Colonic mucosa (tissue), 4 donors: ENCODE data around the gene SLC39A10. TPM values are rescaled to one million over a fixed set of nuclear protein-coding genes. Genes with fewer than 3 reads are reported as not detected.

Experiments
- DNase-seq: peaks from one replicate; pipeline ENCODE4 v3.0.0-alpha.2; 2020
- H3K27ac ChIP-seq: fragments of 200-600 bp; one replicate; pipeline ENCODE4 v1.8.0; 2021
- H3K27me3 ChIP-seq: fragments of 200-600 bp; one replicate; pipeline ENCODE4 v1.8.0; 2021
- H3K36me3 ChIP-seq: fragments of 200-600 bp; one replicate; pipeline ENCODE4 v1.8.0; 2021
- H3K4me1 ChIP-seq: fragments of 200-600 bp; one replicate; pipeline ENCODE4 v1.8.0; 2021; ENCODE audit warnings: mild to moderate bottlenecking
- H3K4me3 ChIP-seq: fragments of 200-600 bp; one replicate; pipeline ENCODE4 v1.8.0; 2021
- H3K9ac ChIP-seq, 2 donors: one replicate each; pipeline ENCODE4 v1.7.0; 2013; ENCODE audit warnings: control low read depth in 2 of 2, low read depth in 2 of 2, low read length in 2 of 2
- H3K9me3 ChIP-seq: fragments of 200-600 bp; one replicate; pipeline ENCODE4 v1.8.0; 2021
- intact Hi-C: fragments of 100-400 bp; cut with DNase I; formaldehyde crosslinking; loops from one replicate; pipeline ENCODE4 v1.14.1; 2022
- total RNA-seq, 2 donors: library from RNA; stranded (reverse); fragmentation: NEBNext Ultra II Directional in 1 of 2; extraction: Animal tissue kit (Norgen Biotek cat#: 25700) in 1 of 2; gene quantifications; one replicate each; pipeline ENCODE4 v1.2.1, GENCODE V29; 2021
- TF ChIP-seq, protein P1 (sequence below): fragments of 200-600 bp; IDR thresholded peaks from one replicate; pipeline ENCODE4 v1.8.0; 2022; ENCODE audit warnings: antibody characterized with exemption, mild to moderate bottlenecking
- donor health status: healthy.
- donor health status: DM: no; HTN: no; CAD: no.
- donor health status: DM: no; HTN: no; CAD: no.

SLC39A10 gene
- total RNA-seq, 2 donors from 2014 or later = 12.8 to 16.5 TPM

DNA sequence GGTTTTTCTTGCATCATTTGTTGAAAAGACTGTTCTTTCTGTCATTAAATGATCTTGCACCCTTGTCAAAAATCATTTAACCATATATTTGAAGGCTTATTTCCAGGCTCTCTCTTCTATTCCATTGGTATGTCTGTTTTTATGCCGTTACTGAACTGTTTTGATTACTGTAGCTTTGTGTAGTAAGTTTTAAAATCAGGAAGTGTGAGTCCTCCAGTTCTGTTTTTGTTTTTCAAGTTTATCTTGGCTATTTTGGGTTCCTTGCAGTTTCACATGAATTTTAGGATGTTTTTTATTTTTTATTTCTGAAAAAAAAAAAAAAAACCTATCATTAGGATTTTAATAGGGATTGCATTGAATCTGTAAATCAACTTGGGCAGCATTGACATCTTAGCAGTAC, 39.0 kb downstream of the SLC39A10 start:
- Histone ChIP-seq H3K9ac (no peak overlapping the region), H3K4me1 (no peaks in the 10 kb centered on the region), H3K36me3 (no peaks in the 10 kb centered on the region), H3K27ac (no peak overlapping the region), H3K27me3 (no peaks in the 10 kb centered on the region), H3K9me3 (peaks cover 2% of the 10 kb centered on the region), H3K4me3 (no peak overlapping the region)
- TF ChIP-seq, protein P1, sequence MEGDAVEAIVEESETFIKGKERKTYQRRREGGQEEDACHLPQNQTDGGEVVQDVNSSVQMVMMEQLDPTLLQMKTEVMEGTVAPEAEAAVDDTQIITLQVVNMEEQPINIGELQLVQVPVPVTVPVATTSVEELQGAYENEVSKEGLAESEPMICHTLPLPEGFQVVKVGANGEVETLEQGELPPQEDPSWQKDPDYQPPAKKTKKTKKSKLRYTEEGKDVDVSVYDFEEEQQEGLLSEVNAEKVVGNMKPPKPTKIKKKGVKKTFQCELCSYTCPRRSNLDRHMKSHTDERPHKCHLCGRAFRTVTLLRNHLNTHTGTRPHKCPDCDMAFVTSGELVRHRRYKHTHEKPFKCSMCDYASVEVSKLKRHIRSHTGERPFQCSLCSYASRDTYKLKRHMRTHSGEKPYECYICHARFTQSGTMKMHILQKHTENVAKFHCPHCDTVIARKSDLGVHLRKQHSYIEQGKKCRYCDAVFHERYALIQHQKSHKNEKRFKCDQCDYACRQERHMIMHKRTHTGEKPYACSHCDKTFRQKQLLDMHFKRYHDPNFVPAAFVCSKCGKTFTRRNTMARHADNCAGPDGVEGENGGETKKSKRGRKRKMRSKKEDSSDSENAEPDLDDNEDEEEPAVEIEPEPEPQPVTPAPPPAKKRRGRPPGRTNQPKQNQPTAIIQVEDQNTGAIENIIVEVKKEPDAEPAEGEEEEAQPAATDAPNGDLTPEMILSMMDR = no peak
- no peak for DNase-seq
- intact Hi-C loops = no loop called here

DNA sequence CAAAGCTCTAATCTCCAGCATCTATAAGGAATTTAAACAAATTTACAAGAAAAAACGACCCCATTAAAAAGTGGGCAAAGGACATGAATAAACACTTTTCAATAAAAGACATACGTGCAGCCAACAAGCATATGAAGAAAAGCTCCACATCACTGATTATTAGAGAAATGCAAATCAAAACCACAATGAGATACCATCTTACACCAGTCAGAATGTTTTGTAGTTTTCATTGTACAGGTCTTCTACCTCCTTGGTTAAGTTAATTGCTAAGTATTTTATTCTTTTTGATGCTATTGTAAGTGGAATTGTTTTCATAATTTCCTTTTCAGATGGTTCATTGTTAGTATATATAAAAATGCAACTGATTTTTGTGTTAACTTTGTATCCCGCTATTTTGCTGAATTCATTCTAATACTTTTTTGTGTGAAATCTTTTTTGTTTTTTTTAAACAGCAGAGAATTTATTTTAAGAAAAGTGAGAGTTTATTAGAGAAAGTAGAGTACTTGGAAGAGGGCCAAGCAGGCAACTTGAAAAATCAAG, 40.7 kb downstream of the SLC39A10 start:
- no peak overlapping the region for H3K27ac ChIP-seq
- H3K9ac ChIP-seq = no peak overlapping the region
- intact Hi-C loops = no loop called here
- no peak for DNase-seq
- TF ChIP-seq, protein P1 = no peak
- H3K4me3 ChIP-seq = no peak overlapping the region
- no peaks in the 10 kb centered on the region for H3K4me1 ChIP-seq
- H3K27me3 ChIP-seq = no peaks in the 10 kb centered on the region
- no peaks in the 10 kb centered on the region for H3K36me3 ChIP-seq
- peaks cover 2% of the 10 kb centered on the region for H3K9me3 ChIP-seq

DNA sequence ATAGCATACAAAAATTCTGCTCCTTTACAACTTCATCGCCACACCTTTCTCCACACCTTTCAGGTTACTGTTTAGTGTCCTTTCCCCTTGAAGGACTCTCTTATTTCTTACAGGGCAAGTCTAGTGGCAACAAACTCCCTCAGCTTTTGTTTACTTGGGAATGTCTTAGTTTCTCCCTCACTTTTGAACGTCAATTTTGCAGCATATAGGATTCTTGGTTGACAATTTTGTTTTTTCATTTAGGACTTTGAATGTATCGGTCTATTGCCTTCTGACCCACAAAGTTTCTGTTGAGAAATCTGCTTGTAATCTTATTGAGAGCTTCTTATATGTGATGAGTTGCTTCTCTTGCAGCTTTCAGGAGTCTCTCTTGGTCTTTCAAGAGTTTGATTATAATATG, 43.5 kb downstream of the SLC39A10 start:
- Histone ChIP-seq H3K27me3 (no peaks in the 10 kb centered on the region), H3K9me3 (peaks cover 2% of the 10 kb centered on the region), H3K4me3 (no peak overlapping the region), H3K4me1 (no peaks in the 10 kb centered on the region), H3K36me3 (no peaks in the 10 kb centered on the region), H3K9ac (no peak overlapping the region), H3K27ac (no peak overlapping the region)
- intact Hi-C loops = no loop called here
- TF ChIP-seq, protein P1 = no peak
- DNase-seq = no peak

DNA sequence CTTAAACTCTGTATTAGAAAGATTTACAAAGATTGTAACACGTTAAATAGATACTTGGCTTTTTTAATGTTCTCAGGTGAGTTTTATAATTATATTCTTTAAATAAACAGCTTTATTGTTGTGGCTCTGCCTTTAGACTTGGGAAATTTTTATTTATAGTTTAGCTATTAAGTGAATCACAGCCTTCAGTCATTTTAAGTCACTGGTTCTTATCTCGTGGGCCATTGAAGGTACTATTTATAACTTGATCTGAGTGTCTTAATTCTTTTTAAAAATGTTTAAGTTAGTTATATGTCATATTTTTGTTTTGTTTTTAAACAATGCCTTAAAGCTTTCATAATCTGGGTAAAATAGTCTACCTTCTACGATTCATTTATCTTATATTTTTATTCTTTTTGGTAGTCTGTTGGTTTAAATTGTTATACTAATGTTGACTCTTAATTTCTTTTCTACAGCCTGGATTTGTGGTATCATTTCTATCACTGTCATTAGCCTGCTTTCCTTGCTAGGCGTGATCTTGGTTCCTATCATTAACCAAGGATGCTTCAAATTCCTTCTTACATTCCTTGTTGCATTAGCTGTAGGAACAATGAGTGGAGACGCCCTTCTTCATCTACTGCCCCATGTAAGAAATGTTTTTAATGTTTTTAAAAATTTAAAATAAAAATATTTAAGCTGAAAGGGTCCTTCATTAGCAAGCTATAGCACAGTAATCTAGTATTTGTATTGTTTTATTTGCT, 49.3 kb downstream of the SLC39A10 start:
- Histone ChIP-seq H3K4me1 (no peaks in the 10 kb centered on the region), H3K27ac (no peak overlapping the region), H3K9me3 (no peaks in the 10 kb centered on the region), H3K27me3 (no peaks in the 10 kb centered on the region), H3K9ac (no peak overlapping the region), H3K36me3 (no peaks in the 10 kb centered on the region), H3K4me3 (no peak overlapping the region)
- no peak for DNase-seq
- intact Hi-C loops = no loop called here
- TF ChIP-seq, protein P1 = no peak

DNA sequence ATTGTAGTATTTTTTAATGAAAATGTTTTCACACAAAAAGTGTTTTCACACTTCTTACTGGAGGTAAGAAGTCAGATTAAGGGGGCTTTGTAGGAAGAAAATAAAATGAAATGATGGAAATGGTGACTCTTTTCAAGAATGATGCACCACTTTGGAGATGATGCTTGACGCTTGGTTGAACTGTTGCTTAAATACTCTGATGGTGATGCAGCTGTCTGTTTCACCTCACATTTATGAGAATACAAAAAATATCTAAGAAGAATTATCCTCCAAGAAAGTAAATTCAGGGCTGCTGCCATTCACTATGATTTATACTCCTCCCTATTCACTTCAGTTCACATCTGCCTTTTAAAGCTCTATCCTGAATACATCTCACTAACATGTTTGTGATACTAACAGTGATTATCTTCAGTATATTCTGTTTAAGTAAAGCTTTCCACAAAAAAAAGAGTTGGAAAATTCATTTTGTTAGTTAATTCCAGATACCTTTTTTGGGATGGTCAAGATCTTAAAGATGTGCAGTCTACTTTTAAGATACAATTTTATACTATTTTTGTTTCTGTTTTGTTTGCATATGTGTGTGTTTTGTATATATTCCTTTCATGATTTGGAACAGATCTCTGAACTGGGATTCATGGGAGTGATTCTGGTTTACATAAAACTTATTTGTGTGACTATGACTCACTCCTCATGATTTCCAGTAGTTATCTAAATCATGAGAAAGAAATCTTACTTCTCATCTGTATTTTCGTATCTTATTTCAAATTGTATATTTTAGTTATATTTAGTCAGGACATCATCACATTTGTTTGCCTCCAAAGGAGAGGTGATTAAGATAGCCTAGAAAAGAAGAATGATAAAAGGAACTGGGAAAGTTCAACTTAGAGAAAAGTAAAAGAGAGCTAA, 53.1 kb downstream of the SLC39A10 start:
- DNase-seq = no peak
- Histone ChIP-seq H3K27ac (no peak overlapping the region), H3K9me3 (no peaks in the 10 kb centered on the region), H3K4me1 (no peaks in the 10 kb centered on the region), H3K4me3 (no peak overlapping the region), H3K9ac (no peak overlapping the region), H3K36me3 (no peaks in the 10 kb centered on the region), H3K27me3 (no peaks in the 10 kb centered on the region)
- intact Hi-C loops = no loop called here
- TF ChIP-seq, protein P1 = no peak
